Thyroid gland (tissue), 4 donors: ENCODE results near the gene PRKRIP1.

Source experiments
- CTCF ChIP-seq, 6 experiments: fragments of 200-600 bp in 3 of 6; fragments of 450-650 bp in 3 of 6; sonication (generic) in 3 of 6; IDR thresholded peaks; one replicate each; pipeline ENCODE4 v1.5.1; 2016 to 2019; ENCODE audit warnings: antibody characterized with exemption in 6 of 6, mild to moderate bottlenecking in 2 of 6, inconsistent platforms in 1 of 6, moderate library complexity in 1 of 6
- POLR2A ChIP-seq, 2 donors: fragments of 450-650 bp; IDR thresholded peaks; one replicate each; pipeline ENCODE4 v1.6.1; 2017; ENCODE audit warnings: antibody characterized with exemption in 2 of 2, mild to moderate bottlenecking in 2 of 2, moderate library complexity in 1 of 2

GRCh38 chr7:102469972-102470825 lies 74.0 kb downstream of the PRKRIP1 start:
- no peak for TF ChIP-seq CTCF (IDR thresholded peaks at IDR 0.05)
- no peak for TF ChIP-seq POLR2A (IDR thresholded peaks at IDR 0.05)
